NT2/D1 (cell line): ENCODE results near the gene GRIN3B.

ENCODE experiments used
- SUZ12 ChIP-seq: IDR thresholded peaks from 2 replicates; pipeline ENCODE4 v1.6.1; 2011; ENCODE audit not compliant: insufficient read length, insufficient read depth; ENCODE audit errors: extremely low read depth
- YY1 ChIP-seq: IDR thresholded peaks from 2 replicates; pipeline ENCODE4 v1.6.1; 2011; ENCODE audit not compliant: insufficient read length, insufficient read depth

GRCh38 chr19:960601-960938 is 39.6 kb upstream of the GRIN3B start:
- TF ChIP-seq YY1 (no peak), SUZ12 (no peak)
